Measurements from ENCODE around the gene CLSTN1.

DNA sequence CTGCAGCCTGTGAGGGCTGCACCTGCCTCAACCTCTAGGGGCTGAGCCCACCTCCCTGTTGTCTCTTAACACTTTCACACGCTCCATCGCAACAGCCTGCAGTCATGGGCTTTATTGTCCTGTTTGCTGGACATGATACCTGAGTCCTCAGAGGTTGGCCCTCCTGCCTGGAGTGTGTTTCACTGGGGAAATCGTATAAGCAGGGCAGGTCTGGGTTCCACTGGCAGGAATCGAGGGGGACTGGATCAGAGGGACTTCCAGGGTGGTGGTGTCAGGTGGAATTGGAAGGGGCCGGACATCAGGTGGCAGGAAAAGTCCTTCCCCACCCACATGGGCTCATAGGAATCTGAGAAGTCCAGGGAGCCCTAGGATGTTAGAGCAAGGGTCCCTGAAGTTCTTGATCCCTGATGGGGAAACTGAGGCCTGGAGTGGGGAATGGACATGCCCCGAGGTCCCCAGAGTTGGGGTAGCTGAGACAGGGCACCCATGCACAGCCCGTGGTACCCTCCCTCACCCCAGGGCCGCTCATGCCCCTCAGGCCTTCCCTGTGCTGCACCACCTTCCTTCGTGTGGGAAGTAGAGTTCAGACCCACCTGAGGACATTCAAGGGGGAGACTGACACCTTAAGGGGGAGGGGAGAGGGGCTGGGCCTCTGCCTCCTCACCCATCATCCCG is 105.6 kb downstream of the CLSTN1 start:
- TF ChIP-seq, protein P1, sequence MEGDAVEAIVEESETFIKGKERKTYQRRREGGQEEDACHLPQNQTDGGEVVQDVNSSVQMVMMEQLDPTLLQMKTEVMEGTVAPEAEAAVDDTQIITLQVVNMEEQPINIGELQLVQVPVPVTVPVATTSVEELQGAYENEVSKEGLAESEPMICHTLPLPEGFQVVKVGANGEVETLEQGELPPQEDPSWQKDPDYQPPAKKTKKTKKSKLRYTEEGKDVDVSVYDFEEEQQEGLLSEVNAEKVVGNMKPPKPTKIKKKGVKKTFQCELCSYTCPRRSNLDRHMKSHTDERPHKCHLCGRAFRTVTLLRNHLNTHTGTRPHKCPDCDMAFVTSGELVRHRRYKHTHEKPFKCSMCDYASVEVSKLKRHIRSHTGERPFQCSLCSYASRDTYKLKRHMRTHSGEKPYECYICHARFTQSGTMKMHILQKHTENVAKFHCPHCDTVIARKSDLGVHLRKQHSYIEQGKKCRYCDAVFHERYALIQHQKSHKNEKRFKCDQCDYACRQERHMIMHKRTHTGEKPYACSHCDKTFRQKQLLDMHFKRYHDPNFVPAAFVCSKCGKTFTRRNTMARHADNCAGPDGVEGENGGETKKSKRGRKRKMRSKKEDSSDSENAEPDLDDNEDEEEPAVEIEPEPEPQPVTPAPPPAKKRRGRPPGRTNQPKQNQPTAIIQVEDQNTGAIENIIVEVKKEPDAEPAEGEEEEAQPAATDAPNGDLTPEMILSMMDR (IDR thresholded peaks at IDR 0.05), result no peak
- TF ChIP-seq EZH2 (IDR thresholded peaks at IDR 0.05), result no peak
- no peak for TF ChIP-seq EZH2phosphoT487 (IDR thresholded peaks at IDR 0.05)

Measured in neural progenitor cell (in vitro differentiated cells).